ENCODE results near the gene DGKK. TPM values are rescaled to one million over a fixed set of nuclear protein-coding genes. Genes with fewer than 3 reads are reported as not detected.

Gene DGKK
- total RNA-seq, 1 donor from 2014 or later, result 0.21 TPM

DNA sequence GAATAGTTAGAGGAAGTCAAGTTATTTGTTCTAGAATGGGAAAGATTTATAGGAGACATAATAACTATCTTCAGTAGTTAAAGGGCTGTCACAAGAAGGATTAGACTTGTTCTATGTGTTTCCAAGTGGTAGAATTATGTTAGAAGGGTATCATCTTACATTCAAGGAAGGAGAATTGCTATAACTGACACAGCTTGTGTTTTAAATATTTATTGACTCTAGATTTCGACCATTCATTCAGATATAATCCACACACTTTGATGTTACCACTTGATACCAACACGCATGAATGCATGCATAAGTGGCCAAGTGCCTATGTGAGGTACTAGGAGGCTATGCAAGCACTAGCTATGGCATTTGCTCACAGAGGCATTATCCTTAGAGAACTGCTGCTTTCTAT lies 143.4 kb downstream of the DGKK start:
- no peaks in the 10 kb centered on the region for H3F3A ChIP-seq (ENCODE audit: low read depth)
- Mint-ChIP-seq H3K36me3 (no peaks in the 10 kb centered on the region), H3K4me1 (no peaks in the 10 kb centered on the region), H3K9me3 (peaks cover 2% of the 10 kb centered on the region), H3K27ac (no peak overlapping the region), H3K27me3 (ENCODE audit: insufficient read depth, low read depth) (peaks cover 5% of the 10 kb centered on the region), H3K4me3 (no peak overlapping the region)
- no peak overlapping the region for H3K27ac ChIP-seq
- H3K27me3 ChIP-seq, result no peaks in the 10 kb centered on the region
- no peak overlapping the region for H3K4me3 ChIP-seq
- H3K9me3 ChIP-seq (ENCODE audit: low read depth), result peaks cover 5% of the 10 kb centered on the region
- no peak overlapping the region for H3K4me2 ChIP-seq
- no peaks in the 10 kb centered on the region for H3K36me3 ChIP-seq
- H3K4me1 ChIP-seq, result no peaks in the 10 kb centered on the region
- no peak for DNase-seq (ENCODE audit: low spot score)
- TF ChIP-seq, protein P1, sequence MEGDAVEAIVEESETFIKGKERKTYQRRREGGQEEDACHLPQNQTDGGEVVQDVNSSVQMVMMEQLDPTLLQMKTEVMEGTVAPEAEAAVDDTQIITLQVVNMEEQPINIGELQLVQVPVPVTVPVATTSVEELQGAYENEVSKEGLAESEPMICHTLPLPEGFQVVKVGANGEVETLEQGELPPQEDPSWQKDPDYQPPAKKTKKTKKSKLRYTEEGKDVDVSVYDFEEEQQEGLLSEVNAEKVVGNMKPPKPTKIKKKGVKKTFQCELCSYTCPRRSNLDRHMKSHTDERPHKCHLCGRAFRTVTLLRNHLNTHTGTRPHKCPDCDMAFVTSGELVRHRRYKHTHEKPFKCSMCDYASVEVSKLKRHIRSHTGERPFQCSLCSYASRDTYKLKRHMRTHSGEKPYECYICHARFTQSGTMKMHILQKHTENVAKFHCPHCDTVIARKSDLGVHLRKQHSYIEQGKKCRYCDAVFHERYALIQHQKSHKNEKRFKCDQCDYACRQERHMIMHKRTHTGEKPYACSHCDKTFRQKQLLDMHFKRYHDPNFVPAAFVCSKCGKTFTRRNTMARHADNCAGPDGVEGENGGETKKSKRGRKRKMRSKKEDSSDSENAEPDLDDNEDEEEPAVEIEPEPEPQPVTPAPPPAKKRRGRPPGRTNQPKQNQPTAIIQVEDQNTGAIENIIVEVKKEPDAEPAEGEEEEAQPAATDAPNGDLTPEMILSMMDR (IDR thresholded peaks at IDR 0.05), result no peak
- TF ChIP-seq EZH2phosphoT487 (IDR thresholded peaks at IDR 0.05) (no peak), EZH2 (IDR thresholded peaks at IDR 0.05) (no peak)
- no peaks in the 10 kb centered on the region for H4K20me1 ChIP-seq (ENCODE audit: low read depth)
- H3K9ac ChIP-seq, result no peak overlapping the region
- no peak overlapping the region for H2AFZ ChIP-seq (replicated peaks)
- no peaks in the 10 kb centered on the region for H3K79me2 ChIP-seq (ENCODE audit: low read depth)

Data from neural progenitor cell (in vitro differentiated cells).